HEK293 (cell line): ENCODE results near the gene SHC3.

Experiments used
- CTCF ChIA-PET: fragments of 350-600 bp; formaldehyde crosslinking; extraction: SDS; loops from one replicate; lab custom pipeline; 2021; ENCODE audit warnings: antibody characterized with exemption; lab: Yijun Ruan, JAX
- POLR2A ChIA-PET: fragments of 300-600 bp; formaldehyde crosslinking; extraction: SDS; loops from one replicate; lab custom pipeline; 2020; ENCODE audit warnings: antibody characterized with exemption, inconsistent platforms; lab: Yijun Ruan, JAX
- H3K27ac ChIP-seq: fragments of 200-500 bp; sonication (Bioruptor generic); 2 replicates; pipeline ENCODE4 v1.5.1; 2014; ENCODE audit warnings: low read depth, low read length, control low read depth, inconsistent platforms; ENCODE audit errors: extremely low read depth
- H3K36me3 ChIP-seq, 2 experiments: fragments of 200-500 bp in 1 of 2; sonication (Bioruptor generic) in 1 of 2; 1 replicate in 1 of 2; 2 replicates in 1 of 2; pipeline ENCODE4 v1.5.1; 2014 to 2017; ENCODE audit warnings: inconsistent platforms in 2 of 2, low read length in 2 of 2; ENCODE audit not compliant: control insufficient read depth in 2 of 2, insufficient read depth in 1 of 2
- H3K4me1 ChIP-seq: fragments of 200-500 bp; sonication (Bioruptor generic); 2 replicates; pipeline ENCODE4 v1.5.1; 2014; ENCODE audit warnings: mild to moderate bottlenecking, low read length, inconsistent platforms; ENCODE audit not compliant: control insufficient read depth, insufficient read depth
- H3K4me3 ChIP-seq: 2 replicates; pipeline ENCODE4 v1.5.1; 2011; ENCODE audit warnings: low read depth, mild to moderate bottlenecking, control low read depth, low read length, moderate library complexity
- H3K9me3 ChIP-seq: fragments of 200-500 bp; sonication (Bioruptor generic); 2 replicates; pipeline ENCODE4 v1.5.1; 2014; ENCODE audit warnings: low read depth, low read length, inconsistent platforms; ENCODE audit not compliant: control insufficient read depth, insufficient read depth
- MEIS1 ChIP-seq: sonication (generic); formaldehyde crosslinking; IDR thresholded peaks from 2 replicates; pipeline ENCODE4 v1.8.1; 2022; ENCODE audit warnings: missing genetic modification reagents, mild to moderate bottlenecking, borderline replicate concordance
- WT1 ChIP-seq: fragments of 450-650 bp; formaldehyde crosslinking; IDR thresholded peaks from 2 replicates; pipeline ENCODE4 v1.5.1; 2016; ENCODE audit warnings: missing biosample characterization, missing genetic modification characterization
- ZBTB21 ChIP-seq: fragments of 450-650 bp; formaldehyde crosslinking; IDR thresholded peaks from 2 replicates; pipeline ENCODE4 v1.5.1; 2017; ENCODE audit warnings: missing biosample characterization, missing genetic modification characterization
- ZEB2 ChIP-seq: fragments of 450-650 bp; formaldehyde crosslinking; IDR thresholded peaks from 2 replicates; pipeline ENCODE4 v1.5.1; 2016; ENCODE audit warnings: missing biosample characterization, missing genetic modification characterization
- ZNF112 ChIP-seq: fragments of 450-650 bp; formaldehyde crosslinking; IDR thresholded peaks from 2 replicates; pipeline ENCODE4 v1.5.0; 2017; ENCODE audit warnings: missing biosample characterization, missing genetic modification characterization
- ZNF146 ChIP-seq: fragments of 450-650 bp; formaldehyde crosslinking; IDR thresholded peaks from 2 replicates; pipeline ENCODE4 v1.5.1; 2016; ENCODE audit warnings: missing biosample characterization, missing genetic modification characterization
- ZNF175 ChIP-seq: fragments of 450-650 bp; formaldehyde crosslinking; IDR thresholded peaks from 2 replicates; pipeline ENCODE4 v1.5.1; 2016; ENCODE audit warnings: missing biosample characterization, missing genetic modification characterization
- ZNF426 ChIP-seq: fragments of 450-650 bp; formaldehyde crosslinking; IDR thresholded peaks from 2 replicates; pipeline ENCODE4 v1.5.1; 2017; ENCODE audit warnings: missing biosample characterization, missing genetic modification characterization, mild to moderate bottlenecking, inconsistent platforms, moderate library complexity
- ZNF571 ChIP-seq: fragments of 450-650 bp; formaldehyde crosslinking; IDR thresholded peaks from 2 replicates; pipeline ENCODE4 v1.5.0; 2017; ENCODE audit warnings: missing biosample characterization, missing genetic modification characterization
- ZNF600 ChIP-seq: fragments of 450-650 bp; formaldehyde crosslinking; IDR thresholded peaks from 2 replicates; pipeline ENCODE4 v1.5.1; 2016; ENCODE audit warnings: missing biosample characterization, missing genetic modification characterization
- ZNF701 ChIP-seq: fragments of 450-650 bp; formaldehyde crosslinking; IDR thresholded peaks from 2 replicates; pipeline ENCODE4 v1.5.1; 2016; ENCODE audit warnings: missing biosample characterization, missing genetic modification characterization
- TF ChIP-seq, protein P1 (sequence below): fragments of 450-650 bp; IDR thresholded peaks from 2 replicates; pipeline ENCODE4 v1.5.1; 2018; ENCODE audit warnings: missing biosample characterization, mild to moderate bottlenecking, missing genetic modification characterization
- TF ChIP-seq, protein P2 (sequence below): fragments of 450-650 bp; formaldehyde crosslinking; IDR thresholded peaks from 2 replicates; pipeline ENCODE4 v1.5.1; 2016; ENCODE audit warnings: missing biosample characterization, missing genetic modification characterization
- TF ChIP-seq, protein P3 (sequence below): fragments of 450-650 bp; formaldehyde crosslinking; IDR thresholded peaks from 2 replicates; pipeline ENCODE4 v1.5.1; 2016; ENCODE audit warnings: missing biosample characterization, missing genetic modification characterization
- TF ChIP-seq, protein P4 (sequence below): fragments of 450-650 bp; formaldehyde crosslinking; IDR thresholded peaks from 2 replicates; pipeline ENCODE4 v1.5.1; 2016; ENCODE audit warnings: missing biosample characterization, missing genetic modification characterization, low read depth

The SHC3 gene

DNA sequence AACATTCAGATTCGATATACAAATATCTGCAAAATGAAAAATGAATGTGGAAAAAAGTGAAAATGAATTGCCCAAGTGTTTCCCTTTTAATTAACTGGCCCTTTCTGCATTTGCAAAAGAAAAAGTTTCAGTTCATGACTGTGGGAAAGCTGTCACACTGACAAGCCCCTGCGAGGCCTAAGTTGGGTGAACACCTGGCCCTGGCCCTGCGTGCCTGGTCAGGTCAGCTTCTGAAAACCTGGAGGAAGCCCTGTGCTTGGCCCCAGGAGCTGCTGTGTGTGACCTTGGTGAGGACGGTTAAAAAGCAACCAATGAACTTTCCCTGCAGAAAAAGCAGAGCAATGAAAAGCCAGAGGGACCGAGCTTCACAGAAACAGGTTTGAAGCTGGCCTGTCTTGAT lies 41.0 kb upstream of the SHC3 start (continued):
- TF ChIP-seq, protein P1, sequence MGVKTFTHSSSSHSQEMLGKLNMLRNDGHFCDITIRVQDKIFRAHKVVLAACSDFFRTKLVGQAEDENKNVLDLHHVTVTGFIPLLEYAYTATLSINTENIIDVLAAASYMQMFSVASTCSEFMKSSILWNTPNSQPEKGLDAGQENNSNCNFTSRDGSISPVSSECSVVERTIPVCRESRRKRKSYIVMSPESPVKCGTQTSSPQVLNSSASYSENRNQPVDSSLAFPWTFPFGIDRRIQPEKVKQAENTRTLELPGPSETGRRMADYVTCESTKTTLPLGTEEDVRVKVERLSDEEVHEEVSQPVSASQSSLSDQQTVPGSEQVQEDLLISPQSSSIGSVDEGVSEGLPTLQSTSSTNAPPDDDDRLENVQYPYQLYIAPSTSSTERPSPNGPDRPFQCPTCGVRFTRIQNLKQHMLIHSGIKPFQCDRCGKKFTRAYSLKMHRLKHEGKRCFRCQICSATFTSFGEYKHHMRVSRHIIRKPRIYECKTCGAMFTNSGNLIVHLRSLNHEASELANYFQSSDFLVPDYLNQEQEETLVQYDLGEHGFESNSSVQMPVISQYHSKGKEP (tag by site-specific recombination) = no peak
- TF ChIP-seq MEIS1 (CRISPR knock-in tag) (no peak), ZNF600 (tag by site-specific recombination) (no peak), ZNF175 (tag by site-specific recombination) (no peak), ZNF571 (tag by site-specific recombination) (no peak), WT1 (tag by site-specific recombination) (no peak)

DNA sequence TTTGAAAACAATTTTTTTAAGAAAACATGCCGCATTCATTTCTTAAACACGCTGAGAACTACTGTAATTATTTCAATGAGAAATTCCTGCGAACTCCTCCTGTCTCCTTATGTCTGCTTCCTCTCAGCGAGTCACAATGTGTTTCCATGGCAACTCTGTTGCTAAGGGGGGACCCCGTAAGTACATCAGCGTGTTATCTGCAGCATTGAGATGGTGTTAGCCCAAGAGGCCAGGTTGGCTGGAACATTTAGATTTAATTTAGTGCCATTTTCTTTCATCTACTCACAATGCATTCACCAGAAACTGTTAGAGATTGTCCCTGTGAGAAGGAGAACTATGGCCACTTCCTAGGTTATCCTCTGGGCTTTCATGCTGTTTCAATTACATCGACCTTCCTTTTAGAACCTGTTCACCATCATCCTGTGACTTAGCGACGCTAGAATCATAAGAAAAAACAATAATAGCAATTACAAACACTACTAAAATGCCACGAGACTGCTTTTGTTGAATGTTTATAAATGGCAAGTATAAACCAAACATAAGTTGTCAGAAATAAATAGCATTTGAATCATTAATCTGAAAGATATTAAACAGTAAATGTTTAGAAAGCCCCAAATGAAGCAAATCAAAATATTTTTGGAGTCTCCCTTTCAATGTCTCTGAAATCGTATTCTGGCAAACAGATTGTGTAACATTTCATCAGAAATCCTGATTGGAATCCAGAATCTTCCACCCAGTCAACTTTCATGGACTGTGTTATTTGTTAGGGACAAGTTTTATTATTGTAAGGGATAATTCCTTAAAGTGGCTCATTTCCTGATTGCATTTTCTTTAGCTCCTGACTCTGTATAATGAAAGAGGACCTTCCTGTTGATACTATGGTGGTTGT lies 39.7 kb upstream of the SHC3 start:
- ChIA-PET POLR2A (no interaction called here), CTCF (interaction anchor here (0.7 kb wide), 1 partner anchor 581 kb away, joined by 4 read pairs; no protein-coding TSS in a partner anchor)
- H3K9me3 ChIP-seq = no peaks in the 10 kb centered on the region
- H3K27ac ChIP-seq = no peak overlapping the region
- no peaks in the 10 kb centered on the region for H3K4me1 ChIP-seq
- no peak overlapping the region for H3K4me3 ChIP-seq
- TF ChIP-seq, protein P2, sequence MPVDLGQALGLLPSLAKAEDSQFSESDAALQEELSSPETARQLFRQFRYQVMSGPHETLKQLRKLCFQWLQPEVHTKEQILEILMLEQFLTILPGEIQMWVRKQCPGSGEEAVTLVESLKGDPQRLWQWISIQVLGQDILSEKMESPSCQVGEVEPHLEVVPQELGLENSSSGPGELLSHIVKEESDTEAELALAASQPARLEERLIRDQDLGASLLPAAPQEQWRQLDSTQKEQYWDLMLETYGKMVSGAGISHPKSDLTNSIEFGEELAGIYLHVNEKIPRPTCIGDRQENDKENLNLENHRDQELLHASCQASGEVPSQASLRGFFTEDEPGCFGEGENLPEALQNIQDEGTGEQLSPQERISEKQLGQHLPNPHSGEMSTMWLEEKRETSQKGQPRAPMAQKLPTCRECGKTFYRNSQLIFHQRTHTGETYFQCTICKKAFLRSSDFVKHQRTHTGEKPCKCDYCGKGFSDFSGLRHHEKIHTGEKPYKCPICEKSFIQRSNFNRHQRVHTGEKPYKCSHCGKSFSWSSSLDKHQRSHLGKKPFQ = no peak
- no peak for TF ChIP-seq ZNF701 (tag by site-specific recombination)
- TF ChIP-seq, protein P3, sequence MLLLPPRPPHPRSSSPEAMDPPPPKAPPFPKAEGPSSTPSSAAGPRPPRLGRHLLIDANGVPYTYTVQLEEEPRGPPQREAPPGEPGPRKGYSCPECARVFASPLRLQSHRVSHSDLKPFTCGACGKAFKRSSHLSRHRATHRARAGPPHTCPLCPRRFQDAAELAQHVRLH = no peak
- TF ChIP-seq ZBTB21 (tag by site-specific recombination) = no peak
- TF ChIP-seq, all 188 proteins: peak for 0
- H3K36me3 ChIP-seq = no peaks in the 10 kb centered on the region

DNA sequence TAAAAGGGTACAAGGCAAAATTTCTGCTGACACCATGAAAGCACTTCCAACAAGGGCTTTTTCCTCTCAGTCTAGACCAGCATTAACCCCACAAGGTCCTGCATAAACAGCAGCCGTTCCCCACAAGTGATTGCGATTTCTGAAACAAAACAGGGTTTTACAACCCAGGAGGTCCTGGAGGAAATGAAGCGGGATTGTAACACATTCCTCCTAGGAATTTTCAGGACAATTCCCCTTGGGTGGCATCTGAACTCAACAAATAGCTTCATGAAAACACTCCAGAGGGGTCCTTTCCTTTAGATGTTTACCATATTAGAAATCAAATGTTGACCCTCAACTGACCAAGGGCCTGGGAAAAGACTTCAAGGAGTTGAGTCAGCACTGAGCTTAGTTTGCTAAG lies 36.7 kb upstream of the SHC3 start:
- ChIA-PET CTCF (no interaction called here), POLR2A (no interaction called here)
- H3K4me1 ChIP-seq = no peaks in the 10 kb centered on the region
- no peaks in the 10 kb centered on the region for H3K36me3 ChIP-seq
- no peaks in the 10 kb centered on the region for H3K9me3 ChIP-seq
- no peak overlapping the region for H3K4me3 ChIP-seq
- no peak overlapping the region for H3K27ac ChIP-seq
- TF ChIP-seq, protein P4, sequence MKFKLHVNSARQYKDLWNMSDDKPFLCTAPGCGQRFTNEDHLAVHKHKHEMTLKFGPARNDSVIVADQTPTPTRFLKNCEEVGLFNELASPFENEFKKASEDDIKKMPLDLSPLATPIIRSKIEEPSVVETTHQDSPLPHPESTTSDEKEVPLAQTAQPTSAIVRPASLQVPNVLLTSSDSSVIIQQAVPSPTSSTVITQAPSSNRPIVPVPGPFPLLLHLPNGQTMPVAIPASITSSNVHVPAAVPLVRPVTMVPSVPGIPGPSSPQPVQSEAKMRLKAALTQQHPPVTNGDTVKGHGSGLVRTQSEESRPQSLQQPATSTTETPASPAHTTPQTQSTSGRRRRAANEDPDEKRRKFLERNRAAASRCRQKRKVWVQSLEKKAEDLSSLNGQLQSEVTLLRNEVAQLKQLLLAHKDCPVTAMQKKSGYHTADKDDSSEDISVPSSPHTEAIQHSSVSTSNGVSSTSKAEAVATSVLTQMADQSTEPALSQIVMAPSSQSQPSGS (tag by site-specific recombination) = no peak
- TF ChIP-seq ZNF112 = no peak
- TF ChIP-seq ZNF146 = no peak
- TF ChIP-seq ZEB2 = no peak
- TF ChIP-seq MEIS1 (CRISPR knock-in tag) = no peak
- no peak for TF ChIP-seq ZNF426
- TF ChIP-seq, all 188 proteins: peak for 0
